ENCODE measurements around the gene MIA2.

DNA sequence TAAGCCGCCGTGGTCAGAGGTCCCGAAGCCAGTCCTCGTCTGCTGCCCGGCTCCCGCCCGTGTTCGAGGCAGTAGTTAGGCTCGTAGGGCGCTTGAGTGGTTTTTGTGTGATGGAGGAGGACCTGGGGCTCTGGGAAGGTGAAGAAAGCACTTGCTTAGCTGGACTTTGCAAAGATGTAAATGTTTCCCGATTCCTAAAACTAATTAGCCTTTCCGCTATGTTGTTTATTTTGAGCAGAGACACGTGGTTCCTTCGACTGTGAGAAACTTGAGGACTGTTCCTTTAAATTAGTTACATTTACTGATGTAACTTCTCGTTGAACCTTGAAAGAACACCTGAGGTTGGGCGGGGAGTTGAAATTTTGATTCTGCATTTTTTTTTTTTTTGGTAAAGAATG is 33.9 kb downstream of the MIA2 start:
- TF ChIP-seq CTCF (IDR thresholded peaks at IDR 0.05) (no peak), POLR2AphosphoS5 (IDR thresholded peaks at IDR 0.05) (no peak), POLR2A (IDR thresholded peaks at IDR 0.05) (no peak)

Measured in stomach (tissue), 4 donors.